HEK293 (cell line): ENCODE results near the gene LPO.
A peak's percentile ranks its signal among the peaks of the same experiment; 100 is the strongest.

Experiments used
- CTCF ChIA-PET: fragments of 350-600 bp; formaldehyde crosslinking; extraction: SDS; loops from one replicate; lab custom pipeline; 2021; ENCODE audit warnings: antibody characterized with exemption; lab: Yijun Ruan, JAX
- POLR2A ChIA-PET: fragments of 300-600 bp; formaldehyde crosslinking; extraction: SDS; loops from one replicate; lab custom pipeline; 2020; ENCODE audit warnings: antibody characterized with exemption, inconsistent platforms; lab: Yijun Ruan, JAX
- H3K27ac ChIP-seq: fragments of 200-500 bp; sonication (Bioruptor generic); 2 replicates; pipeline ENCODE4 v1.5.1; 2014; ENCODE audit warnings: low read depth, low read length, control low read depth, inconsistent platforms; ENCODE audit errors: extremely low read depth
- H3K36me3 ChIP-seq, 2 experiments: fragments of 200-500 bp in 1 of 2; sonication (Bioruptor generic) in 1 of 2; 1 replicate in 1 of 2; 2 replicates in 1 of 2; pipeline ENCODE4 v1.5.1; 2014 to 2017; ENCODE audit warnings: inconsistent platforms in 2 of 2, low read length in 2 of 2; ENCODE audit not compliant: control insufficient read depth in 2 of 2, insufficient read depth in 1 of 2
- H3K4me1 ChIP-seq: fragments of 200-500 bp; sonication (Bioruptor generic); 2 replicates; pipeline ENCODE4 v1.5.1; 2014; ENCODE audit warnings: mild to moderate bottlenecking, low read length, inconsistent platforms; ENCODE audit not compliant: control insufficient read depth, insufficient read depth
- H3K4me3 ChIP-seq: 2 replicates; pipeline ENCODE4 v1.5.1; 2011; ENCODE audit warnings: low read depth, mild to moderate bottlenecking, control low read depth, low read length, moderate library complexity
- H3K9me3 ChIP-seq: fragments of 200-500 bp; sonication (Bioruptor generic); 2 replicates; pipeline ENCODE4 v1.5.1; 2014; ENCODE audit warnings: low read depth, low read length, inconsistent platforms; ENCODE audit not compliant: control insufficient read depth, insufficient read depth
- ATF2 ChIP-seq: fragments of 450-650 bp; formaldehyde crosslinking; IDR thresholded peaks from 2 replicates; pipeline ENCODE4 v1.5.1; 2016; ENCODE audit warnings: missing biosample characterization, missing genetic modification characterization, low read depth
- GLIS2 ChIP-seq: fragments of 450-650 bp; formaldehyde crosslinking; IDR thresholded peaks from 2 replicates; pipeline ENCODE4 v1.5.1; 2016; ENCODE audit warnings: missing biosample characterization, missing genetic modification characterization
- SCRT2 ChIP-seq: fragments of 450-650 bp; formaldehyde crosslinking; IDR thresholded peaks from 2 replicates; pipeline ENCODE4 v1.5.1; 2016; ENCODE audit warnings: missing biosample characterization, missing genetic modification characterization
- ZBTB17 ChIP-seq: fragments of 450-650 bp; formaldehyde crosslinking; IDR thresholded peaks from 2 replicates; pipeline ENCODE4 v1.5.1; 2016; ENCODE audit warnings: missing biosample characterization, missing genetic modification characterization
- ZFP37 ChIP-seq: fragments of 450-650 bp; formaldehyde crosslinking; IDR thresholded peaks from 2 replicates; pipeline ENCODE4 v1.5.1; 2016; ENCODE audit warnings: missing biosample characterization, missing genetic modification characterization
- ZFP41 ChIP-seq: fragments of 450-650 bp; formaldehyde crosslinking; IDR thresholded peaks from 2 replicates; pipeline ENCODE4 v1.5.1; 2016; ENCODE audit warnings: missing biosample characterization, missing genetic modification characterization, borderline replicate concordance
- ZFP69B ChIP-seq: fragments of 450-650 bp; formaldehyde crosslinking; IDR thresholded peaks from 2 replicates; pipeline ENCODE4 v1.5.1; 2016; ENCODE audit warnings: missing biosample characterization, missing genetic modification characterization
- ZNF133 ChIP-seq: fragments of 450-650 bp; formaldehyde crosslinking; IDR thresholded peaks from 2 replicates; pipeline ENCODE4 v1.5.1; 2016; ENCODE audit warnings: missing biosample characterization, missing genetic modification characterization
- ZNF157 ChIP-seq: fragments of 450-650 bp; formaldehyde crosslinking; IDR thresholded peaks from 2 replicates; pipeline ENCODE4 v1.5.1; 2016; ENCODE audit warnings: missing biosample characterization, missing genetic modification characterization
- ZNF366 ChIP-seq: fragments of 450-650 bp; formaldehyde crosslinking; conservative IDR thresholded peaks from 2 replicates; pipeline ENCODE4 v1.5.1; 2016; ENCODE audit warnings: missing biosample characterization, missing genetic modification characterization
- ZNF48 ChIP-seq: fragments of 450-650 bp; formaldehyde crosslinking; IDR thresholded peaks from 2 replicates; pipeline ENCODE4 v1.5.1; 2016; ENCODE audit warnings: missing biosample characterization, missing genetic modification characterization
- ZNF692 ChIP-seq: fragments of 450-650 bp; formaldehyde crosslinking; IDR thresholded peaks from 2 replicates; pipeline ENCODE4 v1.5.1; 2016; ENCODE audit warnings: missing biosample characterization, missing genetic modification characterization
- ZNF701 ChIP-seq: fragments of 450-650 bp; formaldehyde crosslinking; IDR thresholded peaks from 2 replicates; pipeline ENCODE4 v1.5.1; 2016; ENCODE audit warnings: missing biosample characterization, missing genetic modification characterization
- ZSCAN4 ChIP-seq: fragments of 450-650 bp; formaldehyde crosslinking; IDR thresholded peaks from 2 replicates; pipeline ENCODE4 v1.5.1; 2017; ENCODE audit warnings: missing biosample characterization, missing genetic modification characterization
- TF ChIP-seq, protein P1 (sequence below): sonication (generic); formaldehyde crosslinking; IDR thresholded peaks from 2 replicates; pipeline ENCODE4 v1.8.1; 2022; ENCODE audit warnings: mild to moderate bottlenecking, moderate library complexity, missing genetic modification reagents
- TF ChIP-seq, protein P2 (sequence below): fragments of 450-650 bp; formaldehyde crosslinking; IDR thresholded peaks from 2 replicates; pipeline ENCODE4 v1.5.1; 2016; ENCODE audit warnings: missing biosample characterization, missing genetic modification characterization

LPO gene

DNA sequence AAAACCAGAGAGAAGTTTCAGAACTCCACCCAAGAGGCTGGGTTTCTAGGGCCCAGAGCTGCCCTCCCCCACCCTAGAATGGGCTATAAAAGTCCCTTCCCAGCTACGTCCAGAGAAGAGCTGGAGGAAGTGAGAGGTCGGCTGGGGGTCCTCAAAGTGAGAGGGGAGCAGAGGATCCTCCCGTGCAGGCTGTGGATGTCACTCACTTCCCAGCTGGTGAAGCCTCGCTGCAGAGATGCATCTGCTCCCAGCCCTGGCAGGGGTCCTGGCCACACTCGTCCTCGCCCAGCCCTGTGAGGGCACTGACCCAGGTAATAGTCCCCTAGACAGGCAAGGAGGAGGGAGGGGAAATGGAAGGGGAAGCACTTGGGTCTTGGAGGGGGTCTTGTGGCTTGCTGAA lies 45.8 kb upstream of the LPO start, which contains the start of gene EPX (continued):
- TF ChIP-seq ZNF701 (tag by site-specific recombination), result no peak
- TF ChIP-seq ZFP41 (tag by site-specific recombination), result no peak

DNA sequence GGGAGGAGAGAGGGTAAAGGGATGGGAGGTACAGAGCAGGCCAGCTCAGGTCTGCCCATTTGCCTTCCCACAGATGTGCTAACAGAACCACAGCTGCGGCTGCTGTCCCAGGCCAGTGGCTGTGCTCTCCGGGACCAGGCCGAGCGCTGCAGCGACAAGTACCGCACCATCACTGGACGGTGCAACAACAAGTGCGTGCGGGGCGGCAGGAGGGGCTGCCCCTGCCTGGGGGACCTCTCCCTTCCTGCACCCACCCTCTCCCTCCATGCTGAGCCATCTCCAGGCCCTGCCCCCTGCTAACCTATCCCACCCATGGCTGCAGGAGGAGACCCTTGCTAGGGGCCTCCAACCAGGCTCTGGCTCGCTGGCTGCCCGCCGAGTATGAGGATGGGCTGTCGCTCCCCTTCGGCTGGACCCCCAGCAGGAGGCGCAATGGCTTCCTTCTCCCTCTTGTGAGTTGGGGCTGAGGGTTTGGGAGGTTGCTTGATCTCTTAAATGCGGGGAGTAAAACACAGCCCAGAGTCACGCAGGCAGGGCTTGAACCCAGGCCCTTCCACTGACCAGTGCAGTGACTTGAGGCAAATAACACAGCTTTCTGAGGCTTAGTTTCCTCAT lies 44.6 kb upstream of the LPO start:
- TF ChIP-seq SCRT2 (tag by site-specific recombination) (peak; percentile 49; the same call in 1 of the 2 replicates), GLIS2 (peak; percentile 46; the same call in 1 of the 2 replicates)
- TF ChIP-seq, protein P1, sequence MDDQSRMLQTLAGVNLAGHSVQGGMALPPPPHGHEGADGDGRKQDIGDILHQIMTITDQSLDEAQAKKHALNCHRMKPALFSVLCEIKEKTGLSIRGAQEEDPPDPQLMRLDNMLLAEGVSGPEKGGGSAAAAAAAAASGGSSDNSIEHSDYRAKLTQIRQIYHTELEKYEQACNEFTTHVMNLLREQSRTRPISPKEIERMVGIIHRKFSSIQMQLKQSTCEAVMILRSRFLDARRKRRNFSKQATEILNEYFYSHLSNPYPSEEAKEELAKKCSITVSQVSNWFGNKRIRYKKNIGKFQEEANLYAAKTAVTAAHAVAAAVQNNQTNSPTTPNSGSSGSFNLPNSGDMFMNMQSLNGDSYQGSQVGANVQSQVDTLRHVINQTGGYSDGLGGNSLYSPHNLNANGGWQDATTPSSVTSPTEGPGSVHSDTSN (CRISPR knock-in tag), result no peak
- CTCF ChIA-PET, result interaction anchor here (0.7 to 1.2 kb wide), 2 partner anchors 79 to 111 kb away, joined by 3 read pairs; no protein-coding TSS in a partner anchor
- POLR2A ChIA-PET, result no interaction called here
- no peaks in the 10 kb centered on the region for H3K9me3 ChIP-seq
- no peaks in the 10 kb centered on the region for H3K36me3 ChIP-seq
- no peak overlapping the region for H3K27ac ChIP-seq
- no peak overlapping the region for H3K4me3 ChIP-seq
- H3K4me1 ChIP-seq, result no peaks in the 10 kb centered on the region

- H3K27ac ChIP-seq, result no peak overlapping the region
- CTCF ChIA-PET, result interaction anchor here (0.5 to 0.9 kb wide), 6 partner anchors 22 to 953 kb away, joined by 3 to 5 read pairs (median 3); no protein-coding TSS in a partner anchor
- POLR2A ChIA-PET, result interaction anchor here (0.7 kb wide), 2 partner anchors 14 to 24 kb away, joined by 3 to 5 read pairs; no protein-coding TSS in a partner anchor
- no peaks in the 10 kb centered on the region; the same call in 1 of the 2 replicates for H3K4me1 ChIP-seq
- no peaks in the 10 kb centered on the region for H3K9me3 ChIP-seq
- no peak overlapping the region for H3K4me3 ChIP-seq
- H3K36me3 ChIP-seq, result no peaks in the 10 kb centered on the region
- TF ChIP-seq ZBTB17 (tag by site-specific recombination), result 0 out of 2 replicates have a peak, but pooled peaks have one; percentile 14
- TF ChIP-seq, protein P2, sequence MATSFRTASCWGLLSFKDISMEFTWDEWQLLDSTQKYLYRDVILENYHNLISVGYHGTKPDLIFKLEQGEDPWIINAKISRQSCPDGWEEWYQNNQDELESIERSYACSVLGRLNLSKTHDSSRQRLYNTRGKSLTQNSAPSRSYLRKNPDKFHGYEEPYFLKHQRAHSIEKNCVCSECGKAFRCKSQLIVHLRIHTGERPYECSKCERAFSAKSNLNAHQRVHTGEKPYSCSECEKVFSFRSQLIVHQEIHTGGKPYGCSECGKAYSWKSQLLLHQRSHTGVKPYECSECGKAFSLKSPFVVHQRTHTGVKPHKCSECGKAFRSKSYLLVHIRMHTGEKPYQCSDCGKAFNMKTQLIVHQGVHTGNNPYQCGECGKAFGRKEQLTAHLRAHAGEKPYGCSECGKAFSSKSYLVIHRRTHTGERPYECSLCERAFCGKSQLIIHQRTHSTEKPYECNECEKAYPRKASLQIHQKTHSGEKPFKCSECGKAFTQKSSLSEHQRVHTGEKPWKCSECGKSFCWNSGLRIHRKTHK (tag by site-specific recombination), result no peak
- no peak for TF ChIP-seq ATF2 (tag by site-specific recombination)
- TF ChIP-seq ZNF48 (tag by site-specific recombination), result no peak
- 0 out of 2 replicates have a peak, but pooled peaks have one; percentile 19 for TF ChIP-seq ZNF133 (tag by site-specific recombination)
- TF ChIP-seq ZNF366 (tag by site-specific recombination), result peak; percentile 95
- TF ChIP-seq ZFP37 (tag by site-specific recombination), result no peak
- no peak for TF ChIP-seq ZNF157 (tag by site-specific recombination)
- peak; percentile 29; the same call in 1 of the 2 replicates for TF ChIP-seq ZFP69B (tag by site-specific recombination)
- 0 out of 2 replicates have a peak, but pooled peaks have one; percentile 18 for TF ChIP-seq ZNF692 (tag by site-specific recombination)
- peak; percentile 74 for TF ChIP-seq ZSCAN4 (tag by site-specific recombination)
Observed at GRCh38 chr17:58195518-58196123, 42.8 kb upstream of the LPO start.
